ENCODE data around the gene PTGDS.

Gene PTGDS

DNA sequence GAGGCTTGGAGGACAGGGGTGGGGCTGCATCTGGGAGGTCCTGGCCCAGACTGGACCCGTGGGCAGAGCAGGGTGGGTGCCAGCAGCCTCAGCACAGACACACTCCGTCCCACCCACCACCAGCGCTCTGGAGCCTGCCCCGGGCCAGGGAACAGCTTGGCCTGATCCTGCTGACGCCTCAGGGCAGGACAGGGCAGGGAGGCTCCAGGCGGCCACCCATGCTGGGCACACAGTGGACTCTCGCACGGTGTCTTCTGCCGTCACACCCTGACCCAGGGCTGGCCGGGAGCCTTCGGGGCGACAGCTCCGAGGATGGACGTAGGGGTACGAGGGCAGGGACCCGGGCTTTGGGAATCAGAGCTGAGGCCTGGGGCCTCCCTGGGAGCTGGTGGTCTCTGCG lies 8.2 kb upstream of the PTGDS start:
- DNase-seq, result no peak
- intact Hi-C loops (cut with DNase I), result no loop called here

DNA sequence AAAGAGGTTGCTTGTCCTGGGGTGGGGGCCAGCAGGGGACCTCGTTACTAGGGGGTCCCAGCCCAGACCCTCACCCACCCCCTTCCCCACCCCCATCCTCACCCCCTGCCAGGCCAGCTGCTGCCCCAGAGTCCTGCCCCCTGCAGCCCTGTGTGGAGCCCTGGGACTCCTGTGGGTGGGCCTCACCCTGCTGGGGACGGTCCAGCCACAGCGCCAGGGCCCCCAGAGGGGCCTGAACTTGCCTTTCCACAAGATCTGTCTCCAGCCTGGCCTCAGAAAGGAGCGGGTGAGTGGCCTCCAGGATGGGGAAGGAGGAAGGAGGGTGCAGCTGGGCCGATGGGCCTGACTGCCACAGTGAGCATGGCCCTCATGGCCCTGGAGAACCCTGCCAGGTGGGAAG lies 7.5 kb upstream of the PTGDS start:
- no peak for DNase-seq
- intact Hi-C loops (cut with DNase I), result no loop called here

DNA sequence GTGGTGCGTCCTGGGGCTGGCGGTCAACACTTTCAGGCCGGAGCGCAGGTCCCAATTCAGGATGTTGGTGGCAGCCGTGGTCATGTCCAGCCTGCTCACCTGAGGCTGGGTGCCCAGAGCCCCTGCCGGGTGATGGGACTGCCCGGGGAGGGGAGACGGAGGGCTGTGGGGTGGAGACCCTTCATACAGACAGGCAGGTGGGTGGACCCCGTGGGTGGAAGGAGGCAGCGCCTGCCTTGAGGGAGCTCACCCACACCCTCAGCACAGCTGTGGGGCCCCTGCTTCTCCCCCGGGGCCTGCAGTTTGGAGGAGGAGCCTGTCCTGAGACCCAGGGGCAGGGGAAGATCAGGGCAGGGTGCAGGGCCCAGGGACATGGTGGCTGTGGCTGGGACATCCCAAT lies 6.9 kb upstream of the PTGDS start:
- DNase-seq, result no peak
- intact Hi-C loops (cut with DNase I), result no loop called here

GRCh38 chr9:136971746-136972145 lies 5.6 kb upstream of the PTGDS start:
- intact Hi-C loops (cut with DNase I), result no loop called here
- no peak for DNase-seq

GRCh38 chr9:136972335-136972734 lies 5.0 kb upstream of the PTGDS start:
- intact Hi-C loops (cut with DNase I), result no loop called here
- DNase-seq, result no peak

DNA sequence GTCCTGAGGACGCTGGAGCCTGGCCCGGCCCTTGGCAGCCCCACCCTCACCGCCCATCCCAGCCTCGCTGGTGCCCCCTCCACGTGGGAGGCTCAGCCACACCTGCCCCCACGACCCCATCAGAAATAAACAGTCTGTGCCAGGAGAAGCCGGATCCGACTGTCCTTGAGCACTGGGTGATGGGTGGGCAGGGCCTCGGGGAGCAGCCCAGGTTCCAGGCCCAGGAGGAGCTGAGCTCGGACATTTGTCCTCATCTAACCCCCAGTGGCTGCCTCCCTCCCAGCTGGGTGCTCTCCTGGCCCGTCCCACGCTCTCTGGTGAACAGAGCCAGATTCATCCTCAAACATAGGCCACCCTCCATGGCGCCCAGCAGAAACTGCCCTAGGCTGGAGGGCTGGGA lies 4.6 kb upstream of the PTGDS start:
- intact Hi-C loops (cut with DNase I), result no loop called here
- no peak for DNase-seq

- intact Hi-C loops (cut with DNase I), result no loop called here
- DNase-seq, result no peak
Observed at GRCh38 chr9:136973618-136974617, 3.4 kb upstream of the PTGDS start.

DNA sequence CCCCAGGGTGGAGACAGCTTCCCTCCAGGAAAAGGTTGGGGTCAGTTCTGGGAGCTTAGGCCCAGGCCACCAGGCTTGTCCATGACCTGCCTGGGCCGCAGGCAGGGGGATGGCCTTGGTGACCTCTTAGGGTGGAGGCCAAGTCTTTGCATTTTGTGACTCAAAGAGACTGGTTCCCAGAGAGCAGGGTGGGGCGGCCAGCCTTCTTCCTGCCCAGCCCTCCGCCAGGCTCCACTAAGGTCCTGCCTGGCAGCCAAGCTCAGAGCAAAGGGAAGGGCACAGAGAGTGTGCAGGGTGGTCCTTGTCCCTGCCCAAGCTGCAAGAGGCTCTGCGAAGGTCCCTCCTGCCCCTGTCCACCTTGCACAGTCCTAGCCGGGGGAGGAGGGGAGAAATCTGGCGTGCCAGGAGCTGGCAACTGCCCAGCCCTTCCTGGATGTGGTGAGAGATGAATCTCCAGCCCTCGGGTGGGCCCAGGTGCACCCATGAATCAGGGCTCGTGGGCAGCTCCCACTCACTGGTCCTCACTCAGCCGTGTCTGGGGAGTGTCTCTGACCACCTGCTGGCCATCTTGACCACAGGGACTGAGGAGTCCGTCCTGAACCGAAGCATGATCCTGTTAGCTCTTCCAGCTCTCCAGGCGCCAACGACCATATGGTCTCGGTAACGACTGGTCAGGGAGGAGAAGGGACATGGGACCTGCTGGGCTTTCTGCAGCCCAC lies 2.3 kb upstream of the PTGDS start:
- intact Hi-C loops (cut with DNase I), result no loop called here
- no peak for DNase-seq

DNA sequence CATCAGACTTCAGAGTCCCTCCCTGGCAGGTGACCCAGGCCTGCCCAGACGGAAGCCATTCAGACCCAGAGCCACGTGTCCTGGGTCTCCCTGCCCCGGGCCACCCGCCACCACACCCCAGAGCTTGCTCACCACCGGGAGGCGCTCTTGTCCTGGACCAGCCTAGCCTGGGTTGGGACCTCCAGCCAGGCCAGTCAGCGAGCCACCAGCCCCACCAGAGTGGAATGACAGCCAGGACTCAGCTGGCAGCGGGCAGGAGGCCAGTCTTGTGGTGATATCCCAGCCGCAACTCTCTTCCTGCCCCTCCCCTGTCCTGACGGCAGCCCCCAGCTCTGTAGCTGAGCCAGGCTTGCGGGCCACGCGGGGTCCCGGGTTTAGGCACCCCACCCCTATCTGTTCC lies 1.7 kb upstream of the PTGDS start:
- DNase-seq, result peak in 9 of 10 donors; percentile 72 to 97 (median 84)
- intact Hi-C loops (cut with DNase I), result loop anchor here (2.0 kb wide), 1 partner anchor 27 kb away; no protein-coding TSS in a partner anchor

GRCh38 chr9:136977649-136978072 lies 357 bp downstream of the PTGDS start:
- DNase-seq, result no peak
- intact Hi-C loops (cut with DNase I), result loop anchor here (2.0 kb wide), 1 partner anchor 29 kb away; no protein-coding TSS in a partner anchor

DNA sequence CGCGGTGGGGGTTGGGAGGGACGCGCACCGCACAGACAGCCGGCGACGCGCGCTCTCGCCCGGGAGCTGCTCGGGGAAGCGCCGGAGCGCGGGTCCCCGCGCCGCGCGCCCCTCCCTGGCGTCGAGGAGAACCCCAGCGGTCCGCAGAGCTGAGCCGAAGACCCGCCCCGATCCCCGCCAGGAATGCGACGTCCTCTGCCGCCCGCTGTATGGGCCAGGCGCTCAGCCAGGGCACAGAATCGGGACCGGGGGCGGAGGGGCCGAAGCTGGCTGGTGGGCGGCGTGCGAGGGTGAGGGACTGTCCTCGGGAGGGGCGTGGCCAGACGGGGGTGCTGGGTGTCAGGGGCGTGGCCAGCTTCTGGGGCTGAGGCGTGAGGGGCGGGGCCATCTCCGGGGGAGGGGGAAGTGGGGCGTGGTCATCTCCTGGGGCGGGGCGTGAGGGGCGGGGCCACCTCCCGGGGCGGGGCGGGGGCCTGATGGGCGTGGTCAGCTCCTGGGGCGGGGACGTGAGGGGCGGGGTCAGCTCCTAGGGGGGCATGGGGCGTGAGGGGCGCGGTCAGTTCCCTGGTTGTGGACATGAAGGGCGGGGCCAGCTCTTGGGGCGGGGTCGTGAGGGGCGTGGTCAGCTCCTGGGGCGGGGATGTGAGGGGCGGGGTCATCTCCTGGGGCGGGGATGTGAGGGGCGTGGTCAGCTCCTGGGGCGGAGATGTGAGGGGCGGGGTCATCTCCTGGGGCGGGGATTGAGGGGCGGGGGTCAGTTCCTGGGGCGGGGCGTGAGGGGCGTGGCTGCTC lies 965 bp downstream of the PTGDS start:
- DNase-seq, result peak; percentile 85 to 99 (median 92)

GRCh38 chr9:136978865-136979544 lies 1.7 kb downstream of the PTGDS start:
- intact Hi-C loops (cut with DNase I), result no loop called here
- DNase-seq, result no peak

More for the DNA sequence above, 965 bp downstream of the PTGDS start:
- intact Hi-C loops (cut with DNase I), result no loop called here

GRCh38 chr9:136979769-136980587 lies 2.7 kb downstream of the PTGDS start:
- intact Hi-C loops (cut with DNase I), result no loop called here

DNA sequence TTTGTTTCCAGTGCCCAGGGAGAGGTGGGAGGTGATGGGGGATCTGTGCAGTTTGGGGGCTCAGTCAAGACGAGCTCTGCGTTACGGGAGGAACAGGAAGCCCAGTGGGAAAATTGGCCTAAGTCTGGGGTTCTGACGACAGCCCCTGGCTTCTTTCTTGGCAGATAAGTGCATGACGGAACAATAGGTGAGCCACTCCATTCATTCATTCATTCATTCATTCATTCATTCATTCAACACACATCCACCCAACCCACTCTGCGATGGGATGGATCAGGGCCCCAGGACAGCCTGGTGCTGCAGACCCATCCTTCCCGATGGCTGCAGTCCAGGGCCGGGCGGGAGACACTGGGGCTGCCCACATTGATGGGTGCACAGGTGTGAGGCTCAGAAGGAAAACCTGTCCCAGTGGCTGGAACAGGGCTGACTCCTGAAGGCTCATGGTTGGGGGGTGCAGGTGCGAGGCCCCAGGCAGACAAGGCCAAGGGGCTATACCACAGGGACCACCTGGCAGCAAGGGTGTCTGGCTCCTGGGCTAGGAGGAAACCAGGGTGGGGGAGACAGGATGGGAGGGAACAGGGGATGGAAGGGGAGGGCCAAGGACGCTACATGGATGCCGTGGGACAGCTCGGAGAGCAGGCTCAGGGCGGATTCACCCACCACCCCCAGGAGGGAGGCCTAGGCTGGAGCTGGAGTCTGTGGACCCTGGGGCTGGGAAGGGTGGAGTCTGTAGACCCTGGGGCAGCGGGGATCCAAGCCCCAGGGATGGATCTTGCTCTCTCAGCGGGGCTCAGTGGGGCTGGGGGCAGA lies 3.6 kb downstream of the PTGDS start:
- intact Hi-C loops (cut with DNase I), result no loop called here

More at GRCh38 chr9:136979769-136980587, 2.7 kb downstream of the PTGDS start:
- peak in 1 of 10 donors; percentile 35 for DNase-seq

GRCh38 chr9:136981588-136982231 lies 4.4 kb downstream of the PTGDS start:
- intact Hi-C loops (cut with DNase I), result no loop called here

More for the DNA sequence above, 3.6 kb downstream of the PTGDS start:
- DNase-seq, result no peak

GRCh38 chr9:136982232-136983051 lies 5.1 kb downstream of the PTGDS start, which contains the start of gene LCNL1:
TSS of gene LCNL1 (plus strand) at chr9:136982993. CDS start at chr9:136983587, 594 bp downstream.
- peak in 7 of 10 donors; percentile 43 to 91 (median 55) for DNase-seq
- intact Hi-C loops (cut with DNase I), result no loop called here

More at GRCh38 chr9:136981588-136982231, 4.4 kb downstream of the PTGDS start:
- DNase-seq, result peak in 4 of 10 donors; percentile 41 to 61 (median 48)

GRCh38 chr9:136983167-136983566 lies 5.9 kb downstream of the PTGDS start:
- intact Hi-C loops (cut with DNase I), result no loop called here
- DNase-seq, result no peak

Data from posterior cingulate gyrus (tissue), 11 donors.